Right lobe of liver (tissue), 4 donors: ENCODE data around the gene MCC.

ENCODE experiments used
- CTCF ChIP-seq, 4 donors: fragments of 200-600 bp in 3 of 4; fragments of 450-650 bp in 1 of 4; IDR thresholded peaks; one replicate each; pipeline versions ENCODE4 v1.5.1 to v1.8.0; 2016 to 2022; ENCODE audit warnings: antibody characterized with exemption in 4 of 4, mild to moderate bottlenecking in 2 of 4
- POLR2A ChIP-seq: fragments of 450-650 bp; IDR thresholded peaks from one replicate; pipeline ENCODE4 v1.6.1; 2017; ENCODE audit warnings: antibody characterized with exemption, mild to moderate bottlenecking
- donor health status: DM: no; HTN: no; CAD: no.
- donor health status: DM: no; HTN: no; CAD: no.
- donor health status: DM: no; HTN: yes; CAD: no.

GRCh38 chr5:113256671-113257452 lies 231.4 kb downstream of the MCC start:
- no peak for TF ChIP-seq POLR2A
- no peak for TF ChIP-seq CTCF (IDR thresholded peaks at IDR 0.05)
